ENCODE data around the gene RAB35. TPM values are rescaled to one million over a fixed set of nuclear protein-coding genes. Genes with fewer than 3 reads are reported as not detected.
A peak's percentile ranks its signal among the peaks of the same experiment; 100 is the strongest.

The RAB35 gene
- total RNA-seq, 2 experiments from 2014 or later: 53.8 to 54.3 TPM

- H3K36me3 Mint-ChIP-seq: peaks cover 14% of the 10 kb centered on the region
- DNase-seq: no peak
- no peaks in the 10 kb centered on the region for H3K9me3 Mint-ChIP-seq
- H3K27ac Mint-ChIP-seq: no peak overlapping the region
- H3K27me3 Mint-ChIP-seq: no peaks in the 10 kb centered on the region
- H3K4me1 Mint-ChIP-seq: peaks cover 21% of the 10 kb centered on the region
- no peak overlapping the region for H3K4me3 Mint-ChIP-seq
Measured at GRCh38 chr12:120090206-120090605, 26.3 kb downstream of the RAB35 start.

GRCh38 chr12:120089796-120090195 is 26.8 kb downstream of the RAB35 start:
- H3K36me3 Mint-ChIP-seq: peaks cover 14% of the 10 kb centered on the region
- no peak overlapping the region for H3K27ac Mint-ChIP-seq
- DNase-seq: no peak
- no peak overlapping the region for H3K4me3 Mint-ChIP-seq
- no peaks in the 10 kb centered on the region for H3K27me3 Mint-ChIP-seq
- no peaks in the 10 kb centered on the region for H3K9me3 Mint-ChIP-seq
- H3K4me1 Mint-ChIP-seq: peaks cover 21% of the 10 kb centered on the region

GRCh38 chr12:120089105-120089504 is 27.4 kb downstream of the RAB35 start:
- Mint-ChIP-seq H3K27me3 (no peaks in the 10 kb centered on the region), H3K4me3 (no peak overlapping the region), H3K4me1 (peaks cover 21% of the 10 kb centered on the region), H3K27ac (peak overlapping the region; percentile 7), H3K9me3 (no peaks in the 10 kb centered on the region), H3K36me3 (peaks cover 19% of the 10 kb centered on the region)
- DNase-seq: no peak

GRCh38 chr12:120086801-120087621 is 29.5 kb downstream of the RAB35 start:
- H3K9me3 Mint-ChIP-seq: no peaks in the 10 kb centered on the region
- peaks cover 21% of the 10 kb centered on the region for H3K4me1 Mint-ChIP-seq
- H3K36me3 Mint-ChIP-seq: peaks cover 22% of the 10 kb centered on the region
- H3K4me3 Mint-ChIP-seq: peak overlapping the region; percentile 65
- no peaks in the 10 kb centered on the region for H3K27me3 Mint-ChIP-seq
- peak; percentile 100 for DNase-seq
- peak overlapping the region; percentile 85 for H3K27ac Mint-ChIP-seq

GRCh38 chr12:120085920-120086645 is 30.5 kb downstream of the RAB35 start:
- H3K4me1 Mint-ChIP-seq: peaks cover 18% of the 10 kb centered on the region
- H3K4me3 Mint-ChIP-seq: no peak overlapping the region
- H3K27ac Mint-ChIP-seq: peak overlapping the region; percentile 66
- no peak for DNase-seq
- no peaks in the 10 kb centered on the region for H3K9me3 Mint-ChIP-seq
- peaks cover 20% of the 10 kb centered on the region for H3K36me3 Mint-ChIP-seq
- no peaks in the 10 kb centered on the region for H3K27me3 Mint-ChIP-seq

- Mint-ChIP-seq H3K4me3 (no peak overlapping the region), H3K4me1 (peaks cover 11% of the 10 kb centered on the region), H3K9me3 (no peaks in the 10 kb centered on the region), H3K36me3 (peaks cover 25% of the 10 kb centered on the region), H3K27me3 (no peaks in the 10 kb centered on the region), H3K27ac (no peak overlapping the region)
- DNase-seq: no peak
Measured at GRCh38 chr12:120081641-120082040, 34.9 kb downstream of the RAB35 start.

GRCh38 chr12:120079411-120080400 is 36.8 kb downstream of the RAB35 start:
- Mint-ChIP-seq H3K9me3 (no peaks in the 10 kb centered on the region), H3K36me3 (peaks cover 37% of the 10 kb centered on the region), H3K4me3 (no peak overlapping the region), H3K27me3 (no peaks in the 10 kb centered on the region), H3K27ac (peak overlapping the region; percentile 10), H3K4me1 (peaks cover 6% of the 10 kb centered on the region)
- DNase-seq: no peak

- Mint-ChIP-seq H3K9me3 (no peaks in the 10 kb centered on the region), H3K4me3 (no peak overlapping the region), H3K36me3 (peaks cover 39% of the 10 kb centered on the region), H3K27me3 (no peaks in the 10 kb centered on the region), H3K4me1 (peaks cover 7% of the 10 kb centered on the region), H3K27ac (peak overlapping the region; percentile 10)
- DNase-seq: no peak
Measured at GRCh38 chr12:120078868-120079267, 37.7 kb downstream of the RAB35 start.

- Mint-ChIP-seq H3K27ac (no peak overlapping the region), H3K4me1 (peaks cover 9% of the 10 kb centered on the region), H3K27me3 (no peaks in the 10 kb centered on the region), H3K9me3 (no peaks in the 10 kb centered on the region), H3K4me3 (no peak overlapping the region), H3K36me3 (peaks cover 47% of the 10 kb centered on the region)
- no peak for DNase-seq
Measured at GRCh38 chr12:120077260-120077659, 39.3 kb downstream of the RAB35 start.

- Mint-ChIP-seq H3K4me1 (peaks cover 9% of the 10 kb centered on the region), H3K4me3 (no peak overlapping the region), H3K36me3 (peaks cover 50% of the 10 kb centered on the region), H3K27ac (no peak overlapping the region), H3K9me3 (no peaks in the 10 kb centered on the region), H3K27me3 (no peaks in the 10 kb centered on the region)
- no peak for DNase-seq
Measured at GRCh38 chr12:120076651-120077050, 39.9 kb downstream of the RAB35 start.

GRCh38 chr12:120075034-120075616 is 41.4 kb downstream of the RAB35 start:
- Mint-ChIP-seq H3K27me3 (no peaks in the 10 kb centered on the region), H3K4me3 (no peak overlapping the region), H3K27ac (no peak overlapping the region), H3K4me1 (peaks cover 9% of the 10 kb centered on the region), H3K9me3 (no peaks in the 10 kb centered on the region), H3K36me3 (peaks cover 55% of the 10 kb centered on the region)
- DNase-seq: no peak

- Mint-ChIP-seq H3K27ac (no peak overlapping the region), H3K27me3 (no peaks in the 10 kb centered on the region), H3K4me3 (no peak overlapping the region)
Measured at GRCh38 chr12:120072472-120073249, 43.9 kb downstream of the RAB35 start.

GRCh38 chr12:120071493-120072020 is 45.0 kb downstream of the RAB35 start:
- Mint-ChIP-seq H3K36me3 (peaks cover 45% of the 10 kb centered on the region), H3K9me3 (no peaks in the 10 kb centered on the region), H3K4me3 (no peak overlapping the region), H3K27me3 (no peaks in the 10 kb centered on the region), H3K27ac (no peak overlapping the region), H3K4me1 (peaks cover 6% of the 10 kb centered on the region)
- DNase-seq: no peak

More at GRCh38 chr12:120072472-120073249, 43.9 kb downstream of the RAB35 start:
- Mint-ChIP-seq H3K9me3 (no peaks in the 10 kb centered on the region), H3K4me1 (peaks cover 6% of the 10 kb centered on the region), H3K36me3 (peaks cover 52% of the 10 kb centered on the region)
- DNase-seq: no peak
